Measurements from ENCODE around the gene SESN1. TPM values are rescaled to one million over a fixed set of nuclear protein-coding genes. Genes with fewer than 3 reads are reported as not detected.

SESN1 gene
- total RNA-seq, 1 donor from 2014 or later = 9.1 TPM

- Mint-ChIP-seq H3K4me1 (peaks cover 37% of the 10 kb centered on the region), H3K27ac (no peak overlapping the region), H3K4me3 (no peak overlapping the region), H3K9me3 (no peaks in the 10 kb centered on the region), H3K36me3 (ENCODE audit: low read depth) (no peaks in the 10 kb centered on the region), H3K27me3 (no peaks in the 10 kb centered on the region)
- CTCF ChIA-PET = no interaction called here
- ATAC-seq (ENCODE audit: low read depth) (no peak), DNase-seq (no peak)
- TF ChIP-seq, protein P1, sequence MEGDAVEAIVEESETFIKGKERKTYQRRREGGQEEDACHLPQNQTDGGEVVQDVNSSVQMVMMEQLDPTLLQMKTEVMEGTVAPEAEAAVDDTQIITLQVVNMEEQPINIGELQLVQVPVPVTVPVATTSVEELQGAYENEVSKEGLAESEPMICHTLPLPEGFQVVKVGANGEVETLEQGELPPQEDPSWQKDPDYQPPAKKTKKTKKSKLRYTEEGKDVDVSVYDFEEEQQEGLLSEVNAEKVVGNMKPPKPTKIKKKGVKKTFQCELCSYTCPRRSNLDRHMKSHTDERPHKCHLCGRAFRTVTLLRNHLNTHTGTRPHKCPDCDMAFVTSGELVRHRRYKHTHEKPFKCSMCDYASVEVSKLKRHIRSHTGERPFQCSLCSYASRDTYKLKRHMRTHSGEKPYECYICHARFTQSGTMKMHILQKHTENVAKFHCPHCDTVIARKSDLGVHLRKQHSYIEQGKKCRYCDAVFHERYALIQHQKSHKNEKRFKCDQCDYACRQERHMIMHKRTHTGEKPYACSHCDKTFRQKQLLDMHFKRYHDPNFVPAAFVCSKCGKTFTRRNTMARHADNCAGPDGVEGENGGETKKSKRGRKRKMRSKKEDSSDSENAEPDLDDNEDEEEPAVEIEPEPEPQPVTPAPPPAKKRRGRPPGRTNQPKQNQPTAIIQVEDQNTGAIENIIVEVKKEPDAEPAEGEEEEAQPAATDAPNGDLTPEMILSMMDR (IDR thresholded peaks at IDR 0.05) = no peak
- POLR2A ChIA-PET = no interaction called here
- intact Hi-C loops (cut with micrococcal nuclease) = no loop called here
Measured at GRCh38 chr6:108944707-108945680, 149.7 kb downstream of the SESN1 start.

- POLR2A ChIA-PET = no interaction called here
- CTCF ChIA-PET = no interaction called here
Measured at GRCh38 chr6:108944071-108944470, 150.6 kb downstream of the SESN1 start.

DNA sequence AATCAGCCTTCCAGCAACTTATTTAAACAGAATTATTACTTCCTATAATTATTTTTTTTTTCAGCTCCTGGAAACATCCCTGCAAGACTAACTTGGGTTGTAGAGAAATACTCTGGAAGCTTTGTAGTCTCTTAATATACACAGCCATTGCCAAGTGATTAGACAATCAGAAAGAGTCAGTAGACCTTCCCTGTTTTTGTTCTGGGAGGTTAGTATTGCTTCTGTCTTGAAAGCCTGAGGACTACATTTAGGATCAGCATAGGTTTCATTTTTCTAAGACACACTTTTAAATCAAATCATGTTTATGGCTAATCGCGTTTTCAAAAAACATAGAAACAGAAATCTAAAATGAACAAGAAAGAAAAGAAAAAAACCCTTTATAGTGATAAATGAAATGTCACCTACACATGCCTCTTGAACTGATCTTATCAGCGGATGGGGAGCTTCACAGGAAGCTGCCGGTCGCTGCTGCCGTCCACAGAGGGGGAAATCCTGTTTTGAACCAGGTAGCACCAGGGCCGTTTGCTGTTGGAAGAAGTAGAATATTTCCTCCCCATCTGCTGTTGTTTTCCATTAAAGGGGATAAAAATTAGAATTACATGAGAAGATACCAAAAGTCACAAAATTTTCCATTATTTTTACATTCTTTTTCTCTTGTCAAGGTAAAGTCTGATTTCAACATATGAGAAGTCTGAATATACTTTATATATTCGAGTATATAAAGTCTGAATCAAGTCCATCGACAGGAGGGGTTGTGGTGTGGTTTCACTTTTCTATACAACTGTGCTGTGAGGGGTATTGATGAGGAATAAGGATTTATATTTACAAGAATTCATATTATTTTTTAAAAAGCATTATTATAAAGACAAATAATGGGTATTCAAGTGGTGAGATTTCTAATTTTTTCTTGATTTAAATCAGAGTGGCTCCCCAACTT lies 151.8 kb downstream of the SESN1 start:
- POLR2A ChIA-PET = no interaction called here
- Mint-ChIP-seq H3K36me3 (ENCODE audit: low read depth) (no peaks in the 10 kb centered on the region), H3K4me3 (peak overlapping the region; percentile 64), H3K27me3 (no peaks in the 10 kb centered on the region), H3K9me3 (no peaks in the 10 kb centered on the region), H3K4me1 (peaks cover 26% of the 10 kb centered on the region), H3K27ac (peak overlapping the region; percentile 46)
- DNase-seq (no peak), ATAC-seq (ENCODE audit: low read depth) (peak; percentile 52)
- intact Hi-C loops (cut with micrococcal nuclease) = no loop called here
- TF ChIP-seq, protein P1 (IDR thresholded peaks at IDR 0.05) = no peak
- CTCF ChIA-PET = no interaction called here

More at GRCh38 chr6:108944071-108944470, 150.6 kb downstream of the SESN1 start:
- TF ChIP-seq, protein P1 (IDR thresholded peaks at IDR 0.05) = no peak
- H3K9me3 Mint-ChIP-seq = no peaks in the 10 kb centered on the region
- H3K27ac Mint-ChIP-seq = no peak overlapping the region
- H3K4me3 Mint-ChIP-seq = no peak overlapping the region
- ATAC-seq (ENCODE audit: low read depth) = no peak
- H3K27me3 Mint-ChIP-seq = no peaks in the 10 kb centered on the region
- intact Hi-C loops (cut with micrococcal nuclease) = no loop called here
- DNase-seq = no peak
- peaks cover 37% of the 10 kb centered on the region for H3K4me1 Mint-ChIP-seq
- no peaks in the 10 kb centered on the region for H3K36me3 Mint-ChIP-seq (ENCODE audit: low read depth)

DNA sequence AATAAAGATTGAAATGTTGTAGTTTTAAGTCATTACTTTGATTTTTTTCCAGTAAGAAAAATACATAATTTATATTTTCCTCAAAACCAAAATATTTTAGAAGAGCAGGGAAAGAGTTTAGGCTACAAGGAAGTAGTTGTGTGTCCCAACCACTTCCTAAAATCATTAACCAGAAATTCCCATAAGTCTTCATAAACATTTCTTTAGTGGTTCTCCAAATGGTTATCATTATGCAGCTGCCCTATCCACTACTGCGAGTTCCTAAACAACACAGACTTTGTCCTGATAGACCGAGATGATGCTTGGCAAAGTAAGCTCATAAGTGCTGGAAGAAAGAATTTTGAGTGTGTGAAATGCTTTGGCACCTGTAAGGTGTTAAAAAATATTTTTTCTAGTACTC lies 152.8 kb downstream of the SESN1 start:
- H3K4me1 Mint-ChIP-seq = peaks cover 17% of the 10 kb centered on the region
- H3K27ac Mint-ChIP-seq = no peak overlapping the region
- ATAC-seq (ENCODE audit: low read depth) (no peak), DNase-seq (no peak)
- intact Hi-C loops (cut with micrococcal nuclease) = no loop called here
- ChIA-PET POLR2A (no interaction called here), CTCF (no interaction called here)
- no peaks in the 10 kb centered on the region for H3K36me3 Mint-ChIP-seq (ENCODE audit: low read depth)
- no peaks in the 10 kb centered on the region for H3K27me3 Mint-ChIP-seq
- H3K9me3 Mint-ChIP-seq = no peaks in the 10 kb centered on the region
- H3K4me3 Mint-ChIP-seq = no peak overlapping the region
- TF ChIP-seq, protein P1 (IDR thresholded peaks at IDR 0.05) = no peak

DNA sequence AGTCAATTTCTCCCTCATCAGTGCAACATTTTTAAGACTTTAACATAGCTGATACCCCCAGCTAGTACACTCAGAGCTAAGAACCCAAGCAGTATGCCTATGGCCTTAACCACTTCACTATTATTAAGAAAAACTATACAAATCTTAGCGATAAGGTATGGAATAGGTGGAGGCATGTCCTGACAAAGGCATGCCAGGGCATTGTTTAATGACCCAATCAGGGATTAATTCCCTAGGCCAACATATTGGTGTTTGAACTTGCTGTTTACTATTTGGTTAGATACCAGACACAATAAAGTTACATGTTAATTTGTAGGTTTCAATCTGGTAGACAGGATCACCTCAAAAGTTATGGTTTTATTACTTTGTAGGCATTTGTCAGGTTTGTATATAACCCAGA lies 153.4 kb downstream of the SESN1 start:
- intact Hi-C loops (cut with micrococcal nuclease) = no loop called here
- Mint-ChIP-seq H3K9me3 (no peaks in the 10 kb centered on the region), H3K27me3 (no peaks in the 10 kb centered on the region), H3K36me3 (ENCODE audit: low read depth) (no peaks in the 10 kb centered on the region), H3K4me3 (no peak overlapping the region), H3K4me1 (peaks cover 12% of the 10 kb centered on the region), H3K27ac (no peak overlapping the region)
- ATAC-seq (ENCODE audit: low read depth) = no peak
- CTCF ChIA-PET = no interaction called here
- DNase-seq = no peak
- POLR2A ChIA-PET = no interaction called here
- TF ChIP-seq, protein P1 (IDR thresholded peaks at IDR 0.05) = no peak

Data from activated B cell treated with CpG ODN at 0.5 μM for 24 hours (primary cell).